Stimulated activated CD8-positive, alpha-beta memory T cell treated with anti-CD3 and anti-CD28 coated beads, Interleukin-4, amount 100 ng/mL, for 4 hours (primary cell): Measurements from ENCODE around the gene KRTAP15-1.

Experiments
- DNase-seq, 2 donors: peaks; one replicate each; pipeline ENCODE4 v3.0.0-alpha.2; 2020; ENCODE audit warnings: low read depth in 2 of 2, low spot score in 1 of 2

Gene KRTAP15-1

DNA sequence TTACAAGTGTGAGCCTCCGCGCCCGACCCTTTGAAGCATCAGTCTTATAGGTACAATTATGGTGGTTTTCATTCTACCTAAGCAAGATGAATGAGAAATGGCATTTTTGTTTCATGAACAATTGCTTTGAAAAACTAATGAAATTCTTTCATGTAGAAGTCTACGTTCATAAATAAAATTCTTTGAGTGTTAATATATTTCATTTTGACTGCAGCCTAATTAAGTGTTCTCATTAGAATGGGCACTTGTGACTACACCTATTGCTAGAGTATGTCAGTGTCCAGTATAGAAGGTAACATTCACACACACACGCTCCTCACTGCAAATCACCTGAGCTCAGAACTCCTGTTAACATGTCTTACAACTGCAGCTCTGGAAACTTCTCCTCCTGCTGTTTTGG is at the start of gene KRTAP15-1:
KRTAP15-1 (plus strand) TSS at position 301 of the 400 bp plus-strand sequence; CDS start at position 354, 53 bp downstream.
- no peak for DNase-seq

- DNase-seq = no peak
Measured at GRCh38 chr21:30391492-30392025, 48.5 kb upstream of the KRTAP15-1 start.

GRCh38 chr21:30395731-30396130 is 44.3 kb upstream of the KRTAP15-1 start, which contains the start of gene KRTAP13-1:
TSS of gene KRTAP13-1 (plus strand) at chr21:30396031. CDS start at chr21:30396087, 56 bp downstream.
- no peak for DNase-seq

DNA sequence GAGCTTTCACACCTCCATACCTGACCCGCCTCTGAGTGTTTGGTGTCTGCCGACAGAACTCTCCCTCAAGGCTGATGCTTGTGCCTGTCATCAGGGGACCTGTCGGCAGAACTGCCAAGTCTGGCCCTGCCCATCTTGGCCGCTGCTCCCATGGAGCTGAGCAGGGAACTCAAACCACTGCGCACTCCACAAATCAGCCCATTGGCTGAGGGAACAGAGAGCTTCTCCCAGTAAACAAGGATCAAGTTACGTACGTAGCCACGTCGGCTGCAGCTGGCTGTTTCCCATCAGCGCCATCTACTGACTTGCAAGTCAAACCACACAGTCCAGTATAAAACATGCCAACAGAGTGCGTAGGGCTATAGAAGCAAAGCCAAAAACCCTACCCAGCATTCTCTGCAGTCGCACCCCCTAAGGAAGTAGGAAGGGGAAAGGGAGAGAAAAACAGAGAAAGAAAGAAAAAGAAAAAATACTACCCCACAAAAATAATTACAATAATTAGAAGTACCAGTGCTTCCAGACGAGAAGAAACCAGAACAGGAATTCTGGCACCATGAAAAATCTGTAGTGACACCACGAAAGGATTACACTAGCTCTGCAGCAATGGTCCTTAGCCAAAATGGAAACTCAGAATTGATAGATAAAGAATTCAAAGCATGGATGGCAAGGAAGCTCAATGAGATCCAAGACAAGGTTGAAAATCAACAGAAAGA is 31.1 kb upstream of the KRTAP15-1 start:
- DNase-seq = no peak

- DNase-seq = no peak
Measured at GRCh38 chr21:30415993-30416392, 24.1 kb upstream of the KRTAP15-1 start.

- DNase-seq = no peak
Measured at GRCh38 chr21:30425826-30426225, 14.2 kb upstream of the KRTAP15-1 start, which contains the start of gene KRTAP13-3. TSS of gene KRTAP13-3 (minus strand) at chr21:30425926. CDS start at chr21:30425912, 14 bp downstream.

DNA sequence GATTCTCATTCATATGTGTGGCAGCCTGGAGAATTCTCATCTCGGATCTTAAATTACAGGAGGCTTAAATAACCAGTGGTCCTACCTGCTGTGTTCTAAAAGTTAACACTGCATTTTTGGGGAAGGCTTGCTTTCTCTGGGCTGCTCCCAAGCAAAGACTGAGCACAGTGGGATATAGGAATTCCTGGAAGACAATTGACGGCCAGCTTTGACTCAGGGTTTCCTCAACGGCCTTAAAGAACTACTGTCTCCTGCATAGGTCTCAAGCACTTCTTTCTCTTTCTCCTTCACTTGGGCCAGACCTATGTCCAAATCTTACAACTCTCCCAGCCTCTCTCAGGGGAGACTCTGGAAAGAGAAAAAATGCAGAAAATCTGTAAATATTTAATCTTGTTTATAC is 13.3 kb upstream of the KRTAP15-1 start:
- DNase-seq = no peak

GRCh38 chr21:30430170-30430655 is 9.9 kb upstream of the KRTAP15-1 start, which contains the start of gene KRTAP13-4:
TSS of gene KRTAP13-4 (plus strand) at chr21:30430220. CDS start at chr21:30430276, 56 bp downstream.
- no peak for DNase-seq

GRCh38 chr21:30434033-30434631 is 5.9 kb upstream of the KRTAP15-1 start:
- DNase-seq = no peak

DNA sequence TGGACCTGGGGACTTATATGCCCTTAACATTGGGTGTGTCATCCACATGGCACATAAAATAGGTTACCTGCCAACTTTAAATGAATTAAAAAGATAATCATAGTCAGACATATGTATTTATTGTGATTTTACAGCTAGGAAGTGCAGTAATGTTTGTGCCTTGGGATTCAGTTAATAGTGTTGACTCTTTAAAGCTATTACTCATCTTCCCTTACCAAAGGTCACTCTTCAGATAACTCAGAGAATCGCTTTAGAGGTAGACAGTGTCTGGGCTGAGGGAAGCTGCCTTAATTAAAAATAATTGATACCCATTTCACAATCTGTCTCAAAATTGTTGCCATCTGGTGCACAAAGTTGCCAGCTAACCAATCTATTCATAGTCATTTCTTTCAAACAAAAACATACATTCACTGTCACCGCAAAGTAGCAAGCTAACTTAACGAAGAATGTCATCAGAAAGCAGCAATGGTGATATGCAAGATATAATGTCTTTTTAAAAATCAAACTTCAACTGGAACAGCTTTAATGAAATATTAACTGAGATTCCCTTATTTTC is 3.0 kb upstream of the KRTAP15-1 start:
- no peak for DNase-seq

GRCh38 chr21:30443226-30443625 is 3.2 kb downstream of the KRTAP15-1 start:
- DNase-seq = no peak

GRCh38 chr21:30444204-30444603 is 4.1 kb downstream of the KRTAP15-1 start:
- DNase-seq = no peak

GRCh38 chr21:30447056-30447455 is 7.0 kb downstream of the KRTAP15-1 start:
- DNase-seq = no peak

- no peak for DNase-seq
Measured at GRCh38 chr21:30448514-30448913, 8.4 kb downstream of the KRTAP15-1 start.

- no peak for DNase-seq
Measured at GRCh38 chr21:30463713-30464112, 23.6 kb downstream of the KRTAP15-1 start.

- no peak for DNase-seq
Measured at GRCh38 chr21:30468900-30469714, 29.0 kb downstream of the KRTAP15-1 start.

DNA sequence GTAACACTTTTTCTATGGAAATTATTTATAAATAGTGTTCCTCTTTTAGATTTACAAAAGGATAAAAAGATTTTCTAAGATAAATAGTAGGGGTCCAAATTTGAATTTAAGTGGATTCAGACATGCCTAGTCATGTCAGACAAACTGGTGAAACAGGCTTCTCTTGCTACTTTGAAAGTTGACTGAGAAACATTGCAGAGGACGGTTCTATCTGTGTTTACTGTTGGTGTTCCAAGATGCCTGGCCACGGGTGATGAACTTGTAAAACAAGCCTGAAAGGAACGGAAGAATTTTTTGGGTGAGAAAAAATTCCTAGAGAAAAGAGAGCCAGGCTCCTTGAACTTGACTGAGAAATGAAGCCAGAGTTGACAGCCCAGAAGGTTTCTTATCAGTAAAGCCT is 37.9 kb downstream of the KRTAP15-1 start:
- no peak for DNase-seq

GRCh38 chr21:30479259-30479658 is 39.2 kb downstream of the KRTAP15-1 start:
- no peak for DNase-seq

DNA sequence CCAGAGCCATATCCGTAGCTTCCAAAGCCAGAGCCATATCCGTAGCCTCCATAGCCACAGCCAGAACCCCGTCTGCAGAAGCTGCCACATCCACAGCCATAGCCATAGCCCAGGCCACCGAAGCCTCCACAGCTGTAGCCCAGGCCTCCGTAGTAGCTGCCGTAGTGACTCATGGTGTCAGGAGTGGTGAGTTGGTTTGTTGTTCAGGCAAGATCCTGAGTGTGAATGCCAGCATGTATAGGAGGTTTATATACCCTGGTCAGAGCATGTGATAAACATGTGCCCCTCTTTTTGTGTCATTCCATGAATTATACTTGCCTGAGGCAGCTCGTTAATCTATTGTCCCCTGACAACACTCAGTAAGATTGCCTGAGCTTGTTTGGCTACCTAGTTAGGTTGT is 40.1 kb downstream of the KRTAP15-1 start, which contains the start of gene KRTAP19-1:
KRTAP19-1 (minus strand) TSS at position 223 of the 400 bp plus-strand sequence; CDS start at position 173, 50 bp downstream.
- DNase-seq = no peak

DNA sequence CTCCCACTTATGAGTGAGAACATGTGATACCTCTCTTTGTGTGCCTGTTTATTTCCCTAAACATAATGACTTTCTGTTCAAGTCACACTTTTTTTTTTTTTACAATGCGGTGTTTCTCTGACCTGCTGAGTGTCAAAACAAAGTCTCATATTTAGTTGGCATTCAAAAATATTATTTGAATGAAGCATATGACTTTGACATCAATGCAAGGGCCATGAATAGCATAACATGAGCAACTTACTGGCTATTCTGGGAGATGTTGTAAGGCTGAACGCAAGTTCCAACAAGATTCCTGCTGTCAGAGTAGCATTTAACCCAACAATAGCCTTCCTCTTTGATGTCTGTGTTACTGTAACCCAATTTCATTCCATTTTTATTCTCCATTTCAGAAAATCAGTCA is 42.1 kb downstream of the KRTAP15-1 start:
- no peak for DNase-seq

DNA sequence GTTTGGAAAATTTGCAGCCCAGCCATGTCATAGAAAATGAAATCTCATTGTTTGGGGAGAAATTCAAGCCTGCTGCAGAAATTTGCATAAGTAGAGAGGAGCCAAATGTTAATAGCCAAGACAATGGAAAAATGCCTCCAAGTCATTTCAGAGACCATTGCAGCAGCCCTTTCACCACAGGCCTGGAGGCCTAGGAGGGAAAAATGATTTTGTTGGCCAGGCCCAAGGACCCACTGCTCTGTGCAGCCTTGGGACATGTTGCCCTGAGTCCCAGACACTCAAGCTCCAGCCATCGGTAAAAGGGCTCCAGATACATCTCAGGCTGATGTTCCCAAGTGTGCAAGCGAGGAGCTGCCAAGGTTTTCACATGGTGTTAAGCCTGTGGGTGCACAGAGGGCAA is 46.1 kb downstream of the KRTAP15-1 start:
- no peak for DNase-seq
